ENCODE measurements around the gene KDR.

Gene KDR

GRCh38 chr4:55125087-55125721, at the start of gene KDR:
Gene KDR, minus strand, starts transcription at chr4:55125595. Its CDS starts 302 bp downstream, at chr4:55125293.
- no peak for DNase-seq

DNA sequence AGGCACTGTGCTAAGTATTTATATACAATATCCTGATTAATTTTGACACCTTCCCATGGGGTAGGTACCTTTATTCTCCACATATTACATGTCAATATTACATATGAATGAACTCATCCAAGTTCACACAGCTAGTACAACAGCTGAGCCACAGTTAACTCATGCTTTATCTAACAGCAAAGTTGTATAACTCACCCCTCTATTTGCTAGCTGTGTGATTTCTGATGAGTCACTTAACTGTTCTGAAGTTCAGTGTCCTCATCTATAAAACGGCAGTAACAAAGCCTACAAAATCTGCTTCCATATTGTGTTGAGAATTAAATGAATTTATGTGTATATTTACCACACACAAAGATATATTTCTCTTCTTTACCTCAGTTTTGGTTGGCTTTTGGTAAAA, 48.2 kb upstream of the KDR start:
- DNase-seq: no peak

GRCh38 chr4:55172694-55173287, 47.4 kb upstream of the KDR start:
- no peak for DNase-seq

GRCh38 chr4:55170462-55170861, 45.1 kb upstream of the KDR start:
- no peak for DNase-seq

GRCh38 chr4:55169352-55169961, 44.1 kb upstream of the KDR start:
- no peak for DNase-seq

GRCh38 chr4:55162396-55162795, 37.0 kb upstream of the KDR start:
- DNase-seq: no peak

DNA sequence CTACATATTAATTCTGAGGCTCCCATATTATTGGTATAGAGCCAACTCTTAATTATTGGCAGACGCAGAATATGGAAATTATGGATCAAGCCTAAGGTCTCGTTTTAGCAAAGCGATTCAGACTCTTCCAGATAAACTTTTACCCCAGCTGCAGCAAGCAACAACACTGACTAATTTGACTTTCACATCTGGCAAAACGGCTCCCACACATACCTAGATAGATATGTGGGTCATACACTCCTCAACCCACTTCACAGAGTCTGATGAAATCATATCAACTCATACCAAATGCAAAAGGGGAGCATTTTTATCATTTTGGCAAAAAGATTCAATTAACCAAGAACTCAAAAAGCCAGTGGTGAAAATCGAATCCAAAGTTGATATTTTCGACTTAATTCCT, 36.3 kb upstream of the KDR start:
- DNase-seq: no peak

- DNase-seq: no peak
Measured at GRCh38 chr4:55159851-55160250, 34.5 kb upstream of the KDR start.

- no peak for DNase-seq
Measured at GRCh38 chr4:55158957-55159356, 33.6 kb upstream of the KDR start.

DNA sequence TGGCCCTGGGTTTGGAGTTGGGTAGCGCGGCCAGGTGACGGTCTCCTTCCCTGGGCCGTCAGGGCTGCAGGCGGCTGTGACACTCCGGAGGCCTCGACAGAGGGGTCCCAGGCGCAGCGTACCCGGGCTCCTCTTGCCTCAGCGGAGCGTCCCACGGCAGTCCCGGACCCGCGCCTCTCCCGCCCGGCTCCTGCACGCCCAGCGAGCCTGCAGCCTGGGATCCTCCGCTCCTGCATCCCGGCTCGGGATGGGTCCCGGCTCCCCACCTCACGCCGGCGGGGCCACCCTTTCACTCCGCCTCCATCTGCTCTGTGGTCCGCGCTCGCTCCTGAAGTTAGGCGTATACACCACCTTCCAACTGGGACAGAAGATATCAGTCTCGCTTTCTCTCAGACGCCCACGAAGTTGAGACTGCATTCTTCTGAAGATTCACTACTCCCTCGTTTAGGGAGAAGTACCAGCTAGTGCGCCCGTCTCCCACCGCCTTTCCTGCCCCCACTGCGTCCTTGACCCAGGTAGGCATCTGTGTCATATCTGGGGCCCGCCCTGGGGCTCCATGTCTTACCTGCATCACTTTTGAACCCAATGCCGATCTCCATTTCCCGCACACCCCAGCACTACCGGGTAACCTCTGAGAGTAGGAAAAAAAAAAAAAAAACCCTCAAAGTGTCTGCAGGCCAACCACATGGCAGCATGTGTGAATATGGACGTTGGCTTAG, 32.3 kb upstream of the KDR start:
- DNase-seq: no peak

- DNase-seq: no peak
Measured at GRCh38 chr4:55154933-55155332, 29.5 kb upstream of the KDR start.

DNA sequence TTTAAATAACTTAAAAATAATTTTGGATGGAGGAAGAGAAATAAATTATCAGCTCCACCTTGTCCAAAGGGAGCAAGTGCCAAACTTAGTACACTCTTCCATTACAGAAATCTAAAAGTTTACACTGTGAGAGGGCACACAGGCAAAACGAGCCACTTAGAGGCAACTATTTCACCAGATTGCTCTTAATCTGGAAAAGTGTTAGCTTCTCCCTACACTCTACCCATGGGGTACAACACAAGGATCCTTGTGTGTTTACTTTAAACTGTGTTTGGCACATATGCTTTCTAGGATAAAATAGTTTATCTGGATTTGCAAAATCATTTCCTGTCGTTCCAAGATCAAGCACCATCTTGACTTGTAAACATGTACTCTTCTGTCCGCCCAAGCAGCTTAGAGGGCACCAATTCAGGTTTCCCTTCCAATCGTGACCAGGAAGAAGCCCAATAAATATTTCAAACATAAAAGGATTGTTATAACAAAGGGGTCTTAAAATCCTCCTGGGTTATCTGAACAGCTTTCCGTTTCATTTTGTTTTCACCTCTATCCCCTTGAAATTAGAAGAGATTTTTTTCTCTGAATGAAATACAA, 29.0 kb upstream of the KDR start:
- no peak for DNase-seq

DNA sequence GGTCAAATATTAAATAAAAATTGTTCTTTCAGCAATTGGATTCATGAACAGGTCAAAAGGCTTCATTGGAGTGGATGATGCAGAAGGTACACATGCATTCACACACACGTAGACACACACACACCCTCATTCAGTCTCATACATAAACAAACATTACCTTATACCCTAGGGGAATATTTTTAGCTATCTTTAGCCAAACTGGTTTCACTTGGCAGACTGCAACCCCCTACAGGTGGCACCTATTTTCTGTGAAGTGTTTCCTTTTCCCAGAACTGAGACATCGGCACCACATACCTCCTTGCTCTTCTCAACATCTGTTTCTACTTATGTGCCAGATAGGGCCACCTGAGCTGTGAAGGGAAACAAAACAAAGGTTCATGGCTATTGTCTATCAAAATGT, 18.5 kb upstream of the KDR start:
- DNase-seq: no peak

DNA sequence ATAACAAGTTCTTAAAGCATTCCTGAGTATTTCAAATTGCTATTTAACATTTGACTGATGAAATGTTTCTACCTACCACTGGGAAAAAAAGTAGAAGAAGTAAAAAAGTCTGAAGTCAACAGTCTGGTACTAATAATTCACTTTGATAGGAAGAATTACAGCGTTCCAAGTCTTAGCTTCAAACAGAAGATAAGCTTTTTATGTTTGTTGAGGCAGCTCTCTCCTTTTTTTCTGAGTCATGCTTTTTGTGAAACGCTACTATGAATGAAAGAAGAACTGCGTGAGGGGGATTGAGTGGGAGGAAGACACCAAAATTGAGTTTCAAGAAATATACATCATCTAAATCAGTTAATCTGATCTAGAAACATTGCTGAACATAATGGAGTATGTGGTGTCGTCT, 13.0 kb upstream of the KDR start:
- DNase-seq: no peak

- DNase-seq: no peak
Measured at GRCh38 chr4:55136634-55137033, 11.2 kb upstream of the KDR start.

DNA sequence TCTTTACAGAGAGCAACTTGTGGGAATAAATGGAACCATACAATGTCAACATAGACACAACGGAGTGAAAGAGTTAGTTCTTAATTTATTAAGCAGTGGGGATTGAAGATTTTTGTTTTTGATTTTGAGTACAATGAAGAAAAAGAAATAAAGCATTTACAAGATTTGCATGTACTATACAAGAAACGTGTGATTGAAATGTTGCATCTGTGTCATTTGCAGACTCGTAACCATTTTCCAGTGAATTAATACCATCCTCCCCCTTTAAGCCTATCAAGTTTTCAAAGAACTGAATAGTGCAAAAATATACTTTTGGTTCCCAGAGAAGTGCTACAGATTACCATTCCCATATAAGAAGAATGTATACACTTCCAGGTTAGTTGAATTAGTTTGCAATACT, 8.6 kb upstream of the KDR start:
- DNase-seq: no peak

DNA sequence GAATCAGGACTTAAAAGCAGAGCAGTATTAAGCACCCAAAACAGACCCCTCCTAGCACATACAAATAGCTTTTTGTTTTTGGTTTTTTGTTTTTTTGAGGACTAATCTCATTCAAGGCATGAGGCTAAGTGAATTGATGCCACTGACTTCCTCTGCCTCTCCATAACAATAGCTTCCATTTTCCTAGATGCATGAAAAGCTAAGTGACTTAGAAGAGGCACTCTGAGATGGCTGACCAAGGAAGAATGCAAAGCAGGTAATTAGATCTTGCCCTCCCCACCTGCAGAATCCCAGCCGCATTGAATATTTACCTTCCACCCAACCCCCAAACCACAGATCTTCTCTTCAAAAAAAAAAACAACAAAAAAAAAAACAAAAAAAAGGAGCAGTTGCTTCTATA, 7.4 kb upstream of the KDR start:
- DNase-seq: no peak

GRCh38 chr4:55127521-55127920, 2.1 kb upstream of the KDR start:
- DNase-seq: no peak

DNA sequence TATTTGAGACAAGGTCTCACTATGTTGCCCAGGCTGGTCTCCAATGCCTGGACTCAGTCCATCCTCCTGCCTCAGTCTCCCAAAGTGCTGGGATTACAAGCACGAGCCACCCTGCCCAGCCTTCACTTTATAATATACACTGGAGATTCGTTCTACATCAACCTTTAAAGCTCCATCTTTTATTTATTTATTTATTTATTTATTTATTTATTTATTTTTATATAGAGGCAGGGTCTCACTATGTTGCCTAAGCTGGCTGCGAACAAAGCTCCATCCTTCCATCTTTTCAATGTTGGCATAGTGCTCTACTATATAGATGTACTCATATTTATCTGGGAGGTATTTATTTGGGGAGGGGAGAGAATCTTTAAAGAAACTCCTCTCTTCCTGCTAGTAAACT, 1.7 kb upstream of the KDR start:
- DNase-seq: no peak

DNA sequence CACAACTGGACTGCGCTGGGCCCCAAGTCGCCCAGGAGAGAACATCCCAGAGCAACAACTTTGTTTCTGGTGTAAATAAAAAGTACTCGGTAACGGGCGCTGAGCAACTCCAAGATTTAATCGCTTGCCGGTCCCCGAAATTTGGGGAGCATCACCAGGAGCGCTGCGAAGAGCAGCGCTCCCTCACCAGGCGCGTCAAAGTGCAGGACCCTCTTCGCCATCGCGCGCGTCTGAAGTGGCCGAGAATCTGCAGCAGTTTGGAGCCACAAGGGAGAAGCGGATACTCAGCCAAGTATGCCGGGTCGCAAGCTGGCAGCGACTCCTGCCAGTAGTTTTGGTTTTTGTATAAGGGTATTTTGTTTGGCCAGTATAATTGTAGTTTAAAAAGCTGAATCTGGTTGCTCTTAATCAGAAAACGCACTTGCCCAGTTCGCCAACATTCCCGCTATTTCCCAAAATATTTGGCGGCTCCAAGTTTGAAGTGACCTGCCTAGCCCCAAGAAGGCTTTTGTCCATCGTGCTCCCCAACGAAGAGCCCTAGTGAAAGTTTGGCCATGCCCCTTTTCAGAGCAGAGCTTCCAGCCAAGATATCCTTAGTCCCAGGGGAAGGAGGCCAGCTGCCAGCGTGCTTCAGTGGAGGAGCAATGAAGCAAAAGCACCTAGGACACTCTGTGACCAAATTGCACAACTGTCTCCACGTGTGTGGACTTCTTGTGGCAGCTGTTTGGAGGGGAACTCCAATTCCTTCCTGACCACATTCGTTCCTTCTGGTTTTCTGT, 557 bp upstream of the KDR start:
- no peak for DNase-seq

DNA sequence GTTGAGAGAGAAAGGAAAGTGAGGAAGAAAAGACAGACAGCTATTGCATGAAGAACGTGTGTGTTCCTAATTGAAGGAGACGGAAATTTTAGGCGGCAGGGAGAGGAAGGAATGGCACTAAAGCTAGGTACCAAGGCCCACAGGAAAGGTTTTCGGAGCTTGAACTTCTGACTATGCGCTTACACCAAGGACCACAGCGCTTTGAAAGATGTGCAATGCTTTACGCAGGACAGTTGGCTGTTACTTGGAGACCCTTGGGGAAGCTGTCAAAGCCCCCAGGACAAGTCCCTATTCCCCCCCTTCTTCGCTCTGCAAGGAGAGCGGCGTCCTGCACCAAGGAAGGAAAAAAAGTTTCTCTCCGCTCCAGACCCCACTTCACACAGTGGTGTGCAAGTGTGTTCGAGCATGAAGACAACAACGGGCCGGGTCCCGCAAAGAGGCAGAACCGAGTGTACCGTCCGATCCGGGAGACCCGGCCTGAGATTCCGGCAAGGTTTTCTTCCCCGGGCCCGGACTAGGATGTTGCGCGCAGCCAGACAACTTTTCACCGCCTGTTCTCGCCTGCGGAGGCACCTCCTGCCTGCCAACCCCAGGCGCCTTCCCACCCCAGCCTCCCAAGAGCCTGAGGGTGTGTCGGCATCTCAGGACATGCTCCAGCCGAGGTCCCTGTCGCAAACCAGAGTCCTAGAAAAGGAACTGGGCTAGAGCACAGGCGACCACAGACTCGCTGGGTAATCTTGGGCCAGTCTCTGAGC, 896 bp downstream of the KDR start:
- DNase-seq: no peak

GRCh38 chr4:55123791-55124190, 1.6 kb downstream of the KDR start:
- no peak for DNase-seq

All from inflammatory macrophage treated with lipopolysaccharide for 1 hour (primary cell).